Measurements from ENCODE around the gene UBE2G2. TPM values are rescaled to one million over a fixed set of nuclear protein-coding genes. Genes with fewer than 3 reads are reported as not detected.

The UBE2G2 gene
- total RNA-seq, 1 experiment from 2014 or later, result 121 TPM

- no peak overlapping the region for H2BK12ac ChIP-seq (ENCODE audit: insufficient read length, low read depth, low read length)
Measured at GRCh38 chr21:44766014-44766817, 35.4 kb downstream of the UBE2G2 start.

More at GRCh38 chr21:44766014-44766817, 35.4 kb downstream of the UBE2G2 start:
- H3K4me1 Mint-ChIP-seq, result peaks cover 44 to 54% of the 10 kb centered on the region in 2 experiments
- Histone ChIP-seq H2BK120ac (ENCODE audit: low read depth, low read length, poor library complexity, severe bottlenecking) (no peak overlapping the region), H2AFZ (ENCODE audit: low read length) (no peak overlapping the region), H3K4me1 (ENCODE audit: insufficient read depth, low read length) (no peaks in the 10 kb centered on the region; the same call in 1 of the 2 replicates), H2AK5ac (ENCODE audit: insufficient read length, low read length) (no peak overlapping the region), H3K4ac (ENCODE audit: low read depth, low read length) (no peak overlapping the region), H3K18ac (ENCODE audit: insufficient read length, low read depth, low read length) (peak overlapping the region; percentile 10), H3K14ac (ENCODE audit: insufficient read depth, low read length) (peak overlapping the region; percentile 62), H4K5ac (ENCODE audit: insufficient read length, low read depth, low read length) (no peak overlapping the region), H3K27me3 (ENCODE audit: insufficient read depth, low read length) (no peaks in the 10 kb centered on the region), H3T11ph (ENCODE audit: low read length) (no peak overlapping the region), H3K9me3 (ENCODE audit: control insufficient read depth, low read depth, low read length) (no peaks in the 10 kb centered on the region), H4K91ac (ENCODE audit: insufficient read length, low read depth, low read length) (no peak overlapping the region), H3K79me2 (ENCODE audit: insufficient read depth, low read length) (no peaks in the 10 kb centered on the region), H3K79me1 (ENCODE audit: insufficient read depth, low read depth, low read length, poor library complexity, severe bottlenecking) (no peaks in the 10 kb centered on the region), H2BK15ac (ENCODE audit: low read depth, low read length) (no peak overlapping the region), H3K23me2 (ENCODE audit: insufficient read length, low read depth, low read length, poor library complexity, severe bottlenecking) (no peaks in the 10 kb centered on the region), H4K8ac (replicated peaks; ENCODE audit: insufficient read length, low read depth, low read length) (no peak overlapping the region), H2BK20ac (ENCODE audit: low read depth, low read length, poor library complexity, severe bottlenecking) (no peak overlapping the region), H3K4me2 (ENCODE audit: insufficient read depth, insufficient read length, low read length) (no peak overlapping the region), H3K56ac (ENCODE audit: insufficient read length, low read depth, low read length) (no peak overlapping the region), H2BK5ac (ENCODE audit: insufficient read length, low read length) (no peak overlapping the region), H3K23ac (ENCODE audit: insufficient read length, low read depth, low read length) (no peak overlapping the region), H4K20me1 (ENCODE audit: control insufficient read depth, insufficient read depth, insufficient read length) (no peaks in the 10 kb centered on the region), H3K9ac (ENCODE audit: extremely low read depth, insufficient read length, low read length) (no peak overlapping the region), H3K27ac (ENCODE audit: insufficient read length, low read depth, low read length) (no peak overlapping the region)
- H3K27me3 Mint-ChIP-seq (ENCODE audit: low read depth), result peaks cover under 1% of the 10 kb centered on the region; the same call in 1 of the 2 replicates
- H3K36me3 Mint-ChIP-seq (ENCODE audit: insufficient read depth in 1 of 3, low read depth in 3 of 3), result peaks cover 10 to 26% (median 22%) of the 10 kb centered on the region in 3 experiments
- WGBS (ENCODE audit: extremely low coverage, insufficient read length, low lambda C conversion rate), result no CpG with 5 or more reads among the region's 24 CpGs
- TF ChIP-seq CTCF (conservative IDR thresholded peaks at IDR 0.05), result no peak
- H3K4me3 Mint-ChIP-seq, result no peak overlapping the region
- no peak for DNase-seq
- H3K27ac Mint-ChIP-seq, result peak overlapping the region; percentile 55 to 90 (median 84); a peak in 4 of 7 replicates
- no peaks in the 10 kb centered on the region for H3K9me3 Mint-ChIP-seq

All from H9 (cell line).